Lower leg skin (tissue), 3 donors: ENCODE measurements around the gene TAMALIN.

Experiments
- CTCF ChIP-seq, 3 donors: fragments of 450-650 bp; IDR thresholded peaks; one replicate each; pipeline ENCODE4 v1.5.1; 2016; ENCODE audit warnings: antibody characterized with exemption in 3 of 3, mild to moderate bottlenecking in 3 of 3, moderate library complexity in 2 of 3
- POLR2A ChIP-seq, 2 donors: fragments of 450-650 bp; IDR thresholded peaks; one replicate each; pipeline ENCODE4 v1.6.1; 2016 to 2017; ENCODE audit warnings: antibody characterized with exemption in 2 of 2, mild to moderate bottlenecking in 1 of 2, moderate library complexity in 1 of 2

GRCh38 chr12:52035926-52036325 lies 29.2 kb downstream of the TAMALIN start:
- TF ChIP-seq POLR2A (IDR thresholded peaks at IDR 0.05) (no peak), CTCF (IDR thresholded peaks at IDR 0.05) (no peak)
